Esophagus muscularis mucosa (tissue), 4 donors: ENCODE results near the gene AMOTL2. TPM values are rescaled to one million over a fixed set of nuclear protein-coding genes. Genes with fewer than 3 reads are reported as not detected.
A peak's percentile ranks its signal among the peaks of the same experiment; 100 is the strongest.

Experiments used
- DNase-seq: peaks from one replicate; pipeline ENCODE4 v3.0.0-alpha.2; 2017; ENCODE audit errors: extremely low spot score
- H3K27ac ChIP-seq, 4 donors: fragments of 200-600 bp; sonication (generic); replicated peaks in 1 of 4; 1 replicate in 3 of 4; 2 replicates in 1 of 4; pipeline ENCODE4 v1.5.1; 2016 to 2019; ENCODE audit warnings: mild to moderate bottlenecking in 1 of 4
- H3K27me3 ChIP-seq, 4 donors: fragments of 200-600 bp; sonication (generic); one replicate each; pipeline versions ENCODE4 v1.5.1 to v1.6.0; 2016 to 2019
- H3K36me3 ChIP-seq, 4 donors: fragments of 200-600 bp; sonication (generic); one replicate each; pipeline ENCODE4 v1.5.1; 2016 to 2019
- H3K4me1 ChIP-seq, 4 donors: fragments of 200-600 bp; sonication (generic); one replicate each; pipeline ENCODE4 v1.5.1; 2016 to 2019
- H3K4me3 ChIP-seq, 4 donors: fragments of 200-600 bp; sonication (generic); 1 replicate in 2 of 4; 2 replicates in 2 of 4; pipeline ENCODE4 v1.5.1; 2016 to 2019; ENCODE audit warnings: mild to moderate bottlenecking in 4 of 4, moderate library complexity in 1 of 4
- H3K9me3 ChIP-seq, 4 donors: fragments of 200-600 bp; sonication (generic); 1 replicate in 3 of 4; 2 replicates in 1 of 4; pipeline ENCODE4 v1.5.1; 2016 to 2019
- EP300 ChIP-seq: sonication (generic); formaldehyde crosslinking; IDR thresholded peaks from one replicate; pipeline ENCODE4 v1.6.1; 2017; ENCODE audit warnings: antibody characterized with exemption
- POLR2A ChIP-seq: fragments of 450-650 bp; IDR thresholded peaks from one replicate; pipeline ENCODE4 v1.6.1; 2017; ENCODE audit warnings: antibody characterized with exemption, moderate library complexity, mild to moderate bottlenecking, low read depth
- POLR2AphosphoS5 ChIP-seq, 2 donors: sonication (generic); formaldehyde crosslinking; IDR thresholded peaks; one replicate each; pipeline ENCODE4 v1.6.1; 2017; ENCODE audit warnings: antibody characterized with exemption in 2 of 2
- WGBS: methylation state at CpG from one replicate; pipeline ENCODE4 v1.1.5; 2018; 5-methylcytosine and 5-hydroxymethylcytosine counted together
- intact Hi-C: fragments of 100-400 bp; cut with DNase I; formaldehyde crosslinking; loops from one replicate; pipeline ENCODE4 v1.15.1; 2023
- total RNA-seq, 4 donors: library from RNA; depleted of rRNA; stranded (reverse); fragments of >200 nt; gene quantifications; one replicate each; pipeline versions ENCODE4 v1.1.0 to v1.2.1, GENCODE V29; 2016
- TF ChIP-seq, protein P1 (sequence below), 3 experiments: fragments of 200-600 bp in 2 of 3; fragments of 450-650 bp in 1 of 3; sonication (generic) in 2 of 3; IDR thresholded peaks; one replicate each; pipeline ENCODE4 v1.5.1; 2017 to 2019; ENCODE audit warnings: antibody characterized with exemption in 3 of 3, mild to moderate bottlenecking in 2 of 3, moderate library complexity in 1 of 3

The AMOTL2 gene
- total RNA-seq, 4 donors from 2014 or later: 111 to 313 (median 155) TPM

DNA sequence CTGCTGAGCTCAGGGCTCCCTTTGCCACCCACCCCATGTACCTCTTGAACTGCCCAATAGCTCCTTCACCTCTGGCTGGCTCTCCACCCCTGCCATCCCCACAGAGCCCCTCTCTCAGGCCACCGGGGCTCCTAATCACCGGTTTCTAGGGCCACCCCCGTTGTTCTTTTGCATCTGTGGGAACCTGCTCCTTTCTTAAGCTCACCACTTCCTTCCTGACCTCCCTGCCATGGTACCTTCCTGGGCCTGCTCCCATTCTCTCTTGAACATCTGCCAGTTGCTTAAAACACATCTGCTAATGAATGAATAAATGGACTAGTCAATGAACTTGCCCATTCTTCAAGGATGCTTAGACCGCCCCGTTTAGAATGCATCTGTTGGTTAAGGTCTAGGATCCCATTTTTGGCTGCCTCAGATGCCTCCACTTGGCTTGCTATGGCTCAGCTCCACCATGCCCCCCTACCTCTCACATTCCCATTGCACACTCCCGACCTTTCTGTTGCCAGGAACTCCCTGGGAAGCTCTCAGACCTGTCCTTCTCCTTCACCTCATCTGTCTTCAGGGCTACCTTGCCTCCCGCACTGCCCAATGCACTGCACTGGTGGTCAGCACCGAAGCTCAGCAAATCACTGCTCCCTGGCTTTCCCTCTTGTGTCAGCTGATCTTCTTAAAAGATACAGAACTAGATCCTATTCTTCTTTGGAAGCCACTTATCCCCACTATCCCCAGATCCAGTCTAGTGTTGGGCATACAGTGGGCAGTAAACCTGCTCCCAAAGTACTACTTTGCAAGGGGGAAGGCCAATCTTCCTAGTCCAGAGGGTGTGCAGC is 9.1 kb downstream of the AMOTL2 start:
- Histone ChIP-seq H3K9me3 (no peaks in the 10 kb centered on the region), H3K4me3 (peak overlapping the region in 3 of 4 donors; percentile 37 to 54 (median 41)), H3K27ac (peak overlapping the region; percentile 97 to 100 (median 98)), H3K27me3 (no peaks in the 10 kb centered on the region), H3K4me1 (peaks cover 98 to 100% (median 99%) of the 10 kb centered on the region in 4 donors), H3K36me3 (peaks cover 63 to 94% (median 91%) of the 10 kb centered on the region in 4 donors)
- DNase-seq: no peak
- 55% methylated on average over 8 of the region's 8 CpGs for WGBS
- TF ChIP-seq POLR2A (no peak), POLR2AphosphoS5 (IDR thresholded peaks at IDR 0.05) (peak in 1 of 2 donors; percentile 30)
- TF ChIP-seq, protein P1, sequence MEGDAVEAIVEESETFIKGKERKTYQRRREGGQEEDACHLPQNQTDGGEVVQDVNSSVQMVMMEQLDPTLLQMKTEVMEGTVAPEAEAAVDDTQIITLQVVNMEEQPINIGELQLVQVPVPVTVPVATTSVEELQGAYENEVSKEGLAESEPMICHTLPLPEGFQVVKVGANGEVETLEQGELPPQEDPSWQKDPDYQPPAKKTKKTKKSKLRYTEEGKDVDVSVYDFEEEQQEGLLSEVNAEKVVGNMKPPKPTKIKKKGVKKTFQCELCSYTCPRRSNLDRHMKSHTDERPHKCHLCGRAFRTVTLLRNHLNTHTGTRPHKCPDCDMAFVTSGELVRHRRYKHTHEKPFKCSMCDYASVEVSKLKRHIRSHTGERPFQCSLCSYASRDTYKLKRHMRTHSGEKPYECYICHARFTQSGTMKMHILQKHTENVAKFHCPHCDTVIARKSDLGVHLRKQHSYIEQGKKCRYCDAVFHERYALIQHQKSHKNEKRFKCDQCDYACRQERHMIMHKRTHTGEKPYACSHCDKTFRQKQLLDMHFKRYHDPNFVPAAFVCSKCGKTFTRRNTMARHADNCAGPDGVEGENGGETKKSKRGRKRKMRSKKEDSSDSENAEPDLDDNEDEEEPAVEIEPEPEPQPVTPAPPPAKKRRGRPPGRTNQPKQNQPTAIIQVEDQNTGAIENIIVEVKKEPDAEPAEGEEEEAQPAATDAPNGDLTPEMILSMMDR (IDR thresholded peaks at IDR 0.05): no peak
- intact Hi-C loops: loop anchor here (2.0 kb wide), 1 partner anchor 38 kb away; no protein-coding TSS in a partner anchor

DNA sequence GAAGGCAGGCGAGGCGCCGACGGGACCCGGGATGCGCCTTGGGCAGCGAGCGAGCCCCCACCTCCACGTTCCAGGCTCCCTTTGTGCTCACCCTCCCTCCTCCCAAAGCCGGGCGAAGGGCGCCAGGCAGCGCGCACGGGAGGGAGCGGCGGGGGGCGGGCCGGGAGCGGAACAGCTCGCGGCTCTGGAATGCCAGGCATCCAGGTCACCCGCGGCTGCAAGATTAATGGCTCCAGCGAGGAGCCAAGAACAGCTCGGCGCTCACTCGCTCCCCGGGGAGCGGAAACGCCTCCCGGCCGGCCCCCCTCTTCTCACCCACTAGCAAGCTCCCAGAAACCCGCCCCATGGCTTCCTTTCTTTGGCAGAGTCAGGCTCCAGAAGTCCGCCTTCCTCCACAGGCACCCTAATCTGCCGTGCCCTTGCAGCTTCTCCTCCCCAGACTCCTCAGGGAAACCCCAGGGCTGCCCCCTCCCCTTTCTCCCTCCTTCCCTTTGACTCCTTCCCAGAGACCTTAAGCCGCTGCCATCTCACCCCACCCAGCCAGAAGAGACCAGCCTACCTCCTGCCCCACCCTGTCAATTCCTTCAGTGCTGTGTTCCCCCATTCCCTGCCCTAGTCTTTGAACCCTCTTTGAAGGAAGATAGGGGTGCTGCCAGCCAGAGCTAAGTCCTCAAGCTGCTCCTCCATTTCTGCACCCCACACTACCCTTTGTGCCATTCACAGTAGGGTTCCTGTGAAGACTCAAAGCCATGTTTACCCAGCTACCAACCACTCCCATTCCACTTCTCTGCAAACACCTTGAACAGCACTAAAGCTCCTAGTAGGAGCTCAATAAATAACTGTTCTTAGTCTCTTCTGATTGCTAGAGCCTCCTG is 9.9 kb downstream of the AMOTL2 start:
- H3K9me3 ChIP-seq: no peaks in the 10 kb centered on the region
- TF ChIP-seq EP300: no peak
- TF ChIP-seq POLR2AphosphoS5 (IDR thresholded peaks at IDR 0.05): peak; percentile 81
- no peaks in the 10 kb centered on the region for H3K27me3 ChIP-seq
- peaks cover 63 to 94% (median 91%) of the 10 kb centered on the region in 4 donors for H3K36me3 ChIP-seq
- DNase-seq: peak; percentile 98
- peak overlapping the region; percentile 97 to 100 (median 98) for H3K27ac ChIP-seq
- 3% methylated on average over 4 of the region's 37 CpGs for WGBS
- H3K4me1 ChIP-seq: peaks cover 98 to 100% (median 99%) of the 10 kb centered on the region in 4 donors
- peak overlapping the region; percentile 37 to 54 (median 41) for H3K4me3 ChIP-seq
- intact Hi-C loops: loop anchor here (2.0 kb wide), 1 partner anchor 37 kb away; no protein-coding TSS in a partner anchor

DNA sequence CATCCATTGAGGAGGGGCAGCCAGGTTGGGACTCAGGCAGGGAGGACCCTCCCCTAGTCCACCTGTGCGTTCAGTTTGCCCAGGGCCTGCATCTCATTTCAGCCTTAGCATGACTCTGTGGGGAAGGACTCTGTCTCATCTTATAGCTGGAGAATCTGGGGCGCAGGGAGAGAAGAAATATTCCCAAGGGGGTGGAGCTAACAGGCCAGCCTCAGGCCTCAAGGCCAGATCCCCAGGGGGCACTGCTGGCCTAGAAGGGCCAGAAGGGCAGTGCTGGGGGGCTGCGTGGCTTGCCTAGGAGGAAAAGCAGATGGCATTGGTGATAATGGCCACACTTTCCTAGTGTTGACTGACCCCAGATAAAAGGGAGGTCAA is 10.9 kb downstream of the AMOTL2 start:
- peak overlapping the region; percentile 37 to 54 (median 41) for H3K4me3 ChIP-seq
- peaks cover 64 to 94% (median 91%) of the 10 kb centered on the region in 4 donors for H3K36me3 ChIP-seq
- H3K27ac ChIP-seq: peak overlapping the region; percentile 97 to 100 (median 98)
- no peaks in the 10 kb centered on the region for H3K27me3 ChIP-seq
- 73% methylated on average over 3 of the region's 3 CpGs for WGBS
- no peaks in the 10 kb centered on the region for H3K9me3 ChIP-seq
- intact Hi-C loops: loop anchor here (2.0 kb wide), 1 partner anchor 49 kb away; no protein-coding TSS in a partner anchor
- TF ChIP-seq POLR2AphosphoS5 (IDR thresholded peaks at IDR 0.05) (no peak), EP300 (no peak), POLR2A (no peak)
- TF ChIP-seq, protein P1 (IDR thresholded peaks at IDR 0.05): no peak
- DNase-seq: no peak
- peaks cover 98 to 100% (median 99%) of the 10 kb centered on the region in 4 donors for H3K4me1 ChIP-seq

DNA sequence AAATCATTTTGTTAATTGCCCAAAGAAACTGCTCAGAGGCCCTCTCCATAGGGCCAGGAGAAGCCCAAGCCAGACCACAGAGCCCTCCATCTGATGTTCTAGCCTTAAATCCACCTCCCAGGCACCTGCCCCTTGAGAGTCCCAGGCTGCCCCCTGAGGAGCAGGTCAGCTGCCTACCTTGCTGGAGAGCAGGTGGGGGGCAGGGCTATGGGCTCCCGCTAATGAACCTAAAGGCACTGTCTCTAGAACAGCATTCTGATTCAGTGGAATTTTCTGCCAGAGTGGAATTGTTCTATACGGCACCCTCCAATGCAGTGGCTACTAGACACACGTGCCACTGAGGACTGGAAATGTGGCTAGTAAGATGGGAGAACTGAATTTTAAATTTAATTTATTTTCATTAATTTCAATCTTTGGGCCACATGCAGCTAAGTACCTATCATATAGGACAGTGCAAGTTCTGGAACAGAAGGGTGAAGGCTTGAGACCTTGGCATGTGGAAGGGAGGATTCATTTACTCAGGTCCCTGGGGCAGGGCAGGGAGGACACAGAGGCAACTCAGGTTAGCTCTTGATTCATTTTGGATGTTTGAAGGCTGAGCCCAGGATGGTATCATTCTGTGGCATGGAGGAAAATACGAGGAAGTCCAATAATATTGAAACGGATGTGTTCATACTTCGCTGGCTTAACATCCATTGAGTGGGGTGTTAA is 11.4 kb downstream of the AMOTL2 start:
- H3K4me1 ChIP-seq: peaks cover 98 to 100% (median 99%) of the 10 kb centered on the region in 4 donors
- peak overlapping the region in 2 of 4 donors; percentile 41 to 54 for H3K4me3 ChIP-seq
- TF ChIP-seq POLR2AphosphoS5 (IDR thresholded peaks at IDR 0.05) (peak in 1 of 2 donors; percentile 22), EP300 (no peak)
- no peak for DNase-seq
- WGBS: 88% methylated on average over 6 of the region's 6 CpGs
- H3K9me3 ChIP-seq: no peaks in the 10 kb centered on the region
- H3K36me3 ChIP-seq: peaks cover 64 to 94% (median 91%) of the 10 kb centered on the region in 4 donors
- H3K27me3 ChIP-seq: no peaks in the 10 kb centered on the region
- peak overlapping the region; percentile 97 to 100 (median 98) for H3K27ac ChIP-seq
- intact Hi-C loops: loop anchor here (2.0 kb wide), 1 partner anchor 48 kb away; no protein-coding TSS in a partner anchor

DNA sequence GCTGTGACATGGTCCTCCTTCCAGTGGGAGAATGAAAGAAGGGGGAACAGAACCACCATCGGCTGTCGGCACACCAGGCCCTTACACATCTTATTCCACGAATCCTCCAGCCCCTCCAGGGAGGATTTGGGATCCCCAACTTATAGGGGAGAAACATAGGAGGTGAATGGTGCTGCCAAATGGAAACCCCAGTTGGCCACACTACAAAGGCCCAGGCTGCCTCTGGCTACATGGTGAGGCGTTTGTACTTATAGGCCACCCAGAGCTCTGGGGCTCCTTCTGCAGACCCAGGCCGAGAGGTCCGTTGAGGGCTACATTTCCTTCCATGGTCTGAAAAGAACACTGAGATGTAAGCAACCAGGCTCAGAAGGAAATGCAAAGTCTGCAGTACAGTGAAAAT is 12.0 kb downstream of the AMOTL2 start:
- TF ChIP-seq POLR2A (no peak), POLR2AphosphoS5 (IDR thresholded peaks at IDR 0.05) (peak in 1 of 2 donors; percentile 7), EP300 (no peak)
- TF ChIP-seq, protein P1 (IDR thresholded peaks at IDR 0.05): no peak
- intact Hi-C loops: loop anchor here (2.0 kb wide), 1 partner anchor 47 kb away; no protein-coding TSS in a partner anchor
- Histone ChIP-seq H3K36me3 (peaks cover 61 to 94% (median 91%) of the 10 kb centered on the region in 4 donors), H3K9me3 (no peaks in the 10 kb centered on the region), H3K4me3 (no peak overlapping the region), H3K27me3 (no peaks in the 10 kb centered on the region), H3K27ac (peak overlapping the region; percentile 97 to 100 (median 98)), H3K4me1 (peaks cover 98 to 100% (median 99%) of the 10 kb centered on the region in 4 donors)
- DNase-seq: no peak
- 92% methylated on average over 6 of the region's 6 CpGs for WGBS
